ENCODE measurements around the gene RFX8.

GRCh38 chr2:101479810-101480209 lies 4.9 kb upstream of the RFX8 start:
- TF ChIP-seq POLR2A (IDR thresholded peaks at IDR 0.05) (no peak), CTCF (IDR thresholded peaks at IDR 0.05) (no peak), EP300 (IDR thresholded peaks at IDR 0.05) (no peak)

All from tibial nerve (tissue), 4 donors.